Suprapubic skin (tissue), 4 donors: Measurements from ENCODE around the gene PITRM1. TPM values are rescaled to one million over a fixed set of nuclear protein-coding genes. Genes with fewer than 3 reads are reported as not detected.

Experiments used
- DNase-seq, 2 donors: peaks; one replicate each; pipeline ENCODE4 v3.0.0-alpha.2; 2019; ENCODE audit warnings: low spot score in 2 of 2
- H3K27ac ChIP-seq: fragments of 200-600 bp; sonication (generic); one replicate; pipeline ENCODE4 v1.5.1; 2019
- H3K27me3 ChIP-seq: fragments of 200-600 bp; sonication (generic); one replicate; pipeline ENCODE4 v1.5.1; 2019
- H3K36me3 ChIP-seq: fragments of 200-600 bp; sonication (generic); one replicate; pipeline ENCODE4 v1.5.1; 2019
- H3K4me1 ChIP-seq: fragments of 200-600 bp; sonication (generic); one replicate; pipeline ENCODE4 v1.5.1; 2019
- H3K4me3 ChIP-seq: fragments of 200-600 bp; sonication (generic); one replicate; pipeline ENCODE4 v1.5.1; 2019; ENCODE audit warnings: mild to moderate bottlenecking
- H3K9me3 ChIP-seq: fragments of 200-600 bp; sonication (generic); one replicate; pipeline ENCODE4 v1.5.1; 2019
- CTCF ChIP-seq, 2 donors: fragments of 200-600 bp in 1 of 2; fragments of 450-650 bp in 1 of 2; sonication (generic) in 1 of 2; IDR thresholded peaks; one replicate each; pipeline ENCODE4 v1.5.1; 2016 to 2019; ENCODE audit warnings: antibody characterized with exemption in 2 of 2, mild to moderate bottlenecking in 1 of 2, moderate library complexity in 1 of 2
- EP300 ChIP-seq: sonication (generic); formaldehyde crosslinking; IDR thresholded peaks from one replicate; pipeline ENCODE4 v1.6.1; 2017; ENCODE audit warnings: antibody characterized with exemption
- POLR2A ChIP-seq, 2 donors: fragments of 450-650 bp; IDR thresholded peaks; one replicate each; pipeline ENCODE4 v1.6.1; 2017; ENCODE audit warnings: antibody characterized with exemption in 2 of 2, mild to moderate bottlenecking in 2 of 2, moderate library complexity in 2 of 2
- POLR2AphosphoS5 ChIP-seq, 3 donors: sonication (generic); formaldehyde crosslinking; IDR thresholded peaks; one replicate each; pipeline ENCODE4 v1.6.1; 2017; ENCODE audit warnings: antibody characterized with exemption in 3 of 3
- WGBS: methylation state at CpG from one replicate; pipeline ENCODE4 v1.1.5; 2018; 5-methylcytosine and 5-hydroxymethylcytosine counted together
- total RNA-seq, 4 donors: library from RNA; depleted of rRNA; stranded (reverse); fragments of >200 nt; gene quantifications; one replicate each; pipeline ENCODE4 v1.1.0, GENCODE V29; 2016

The PITRM1 gene
- total RNA-seq, 4 donors from 2014 or later, result 44.2 to 94.6 (median 63.1) TPM

GRCh38 chr10:3217301-3217700, 44.7 kb upstream of the PITRM1 start:
- Histone ChIP-seq H3K4me1 (no peaks in the 10 kb centered on the region), H3K9me3 (no peaks in the 10 kb centered on the region), H3K27ac (no peak overlapping the region), H3K4me3 (no peak overlapping the region), H3K36me3 (no peaks in the 10 kb centered on the region), H3K27me3 (no peaks in the 10 kb centered on the region)
- 87% methylated on average over 2 of the region's 2 CpGs for WGBS
- no peak for DNase-seq
- TF ChIP-seq POLR2A (IDR thresholded peaks at IDR 0.05) (no peak), CTCF (IDR thresholded peaks at IDR 0.05) (no peak)

- Histone ChIP-seq H3K4me1 (no peaks in the 10 kb centered on the region), H3K27me3 (no peaks in the 10 kb centered on the region), H3K36me3 (no peaks in the 10 kb centered on the region), H3K9me3 (no peaks in the 10 kb centered on the region), H3K4me3 (no peak overlapping the region), H3K27ac (no peak overlapping the region)
- 80% methylated on average over 14 of the region's 14 CpGs for WGBS
- no peak for TF ChIP-seq EP300
- no peak for TF ChIP-seq POLR2A (IDR thresholded peaks at IDR 0.05)
- no peak for TF ChIP-seq CTCF (IDR thresholded peaks at IDR 0.05)
- no peak for TF ChIP-seq POLR2AphosphoS5 (IDR thresholded peaks at IDR 0.05)
- DNase-seq, result no peak
These were observed 42.7 kb upstream of the PITRM1 start for GRCh38 chr10:3215153-3215775.

DNA sequence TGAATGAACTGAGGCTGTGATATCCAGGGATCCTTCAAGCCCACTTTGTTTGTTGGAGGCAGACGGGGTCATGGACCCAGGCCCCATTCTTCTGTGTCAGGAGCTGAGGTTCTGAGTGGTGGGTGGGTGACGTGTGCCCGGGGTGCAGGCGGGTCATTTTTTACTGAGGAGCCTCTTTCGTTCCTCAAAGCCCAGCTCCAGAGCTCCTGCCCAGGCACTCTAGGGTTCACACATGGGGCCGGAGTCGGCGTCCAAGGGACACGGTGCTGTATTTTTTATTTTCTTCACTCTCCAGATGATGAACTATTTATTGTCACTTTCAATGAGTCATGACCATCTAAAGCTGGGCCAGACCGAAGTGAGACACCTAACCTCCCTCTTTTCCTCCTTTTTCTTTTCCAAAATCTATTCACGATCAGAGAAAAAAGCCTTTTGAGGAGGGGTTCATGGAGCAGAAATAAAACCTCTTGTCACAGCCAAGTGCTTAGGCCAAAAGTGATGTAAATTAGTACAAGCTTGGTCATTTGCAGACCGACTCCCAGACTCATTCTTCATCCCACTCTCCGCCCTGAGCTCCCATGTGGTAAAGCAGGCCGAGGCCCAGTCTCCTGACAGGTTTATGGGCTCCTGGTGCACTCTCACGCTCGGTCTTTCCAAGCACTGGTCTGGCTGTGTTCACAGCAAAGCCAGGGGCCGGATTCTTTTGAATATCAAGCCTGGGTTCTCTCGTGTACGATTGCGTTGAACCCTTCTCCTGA, 41.4 kb upstream of the PITRM1 start:
- Histone ChIP-seq H3K4me3 (no peak overlapping the region), H3K27ac (no peak overlapping the region), H3K27me3 (no peaks in the 10 kb centered on the region), H3K4me1 (no peaks in the 10 kb centered on the region), H3K9me3 (no peaks in the 10 kb centered on the region), H3K36me3 (no peaks in the 10 kb centered on the region)
- WGBS, result 91% methylated on average over 19 of the region's 20 CpGs
- DNase-seq, result peak in 1 of 2 donors; percentile 33
- no peak for TF ChIP-seq POLR2A (IDR thresholded peaks at IDR 0.05)
- TF ChIP-seq CTCF (IDR thresholded peaks at IDR 0.05), result no peak
- no peak for TF ChIP-seq POLR2AphosphoS5 (IDR thresholded peaks at IDR 0.05)
- TF ChIP-seq EP300, result no peak

- TF ChIP-seq EP300 (no peak), POLR2A (IDR thresholded peaks at IDR 0.05) (no peak), POLR2AphosphoS5 (IDR thresholded peaks at IDR 0.05) (no peak), CTCF (IDR thresholded peaks at IDR 0.05) (no peak)
- no peaks in the 10 kb centered on the region for H3K4me1 ChIP-seq
- H3K4me3 ChIP-seq, result no peak overlapping the region
- no peaks in the 10 kb centered on the region for H3K36me3 ChIP-seq
- no peaks in the 10 kb centered on the region for H3K9me3 ChIP-seq
- DNase-seq, result peak in 1 of 2 donors; percentile 43
- 71% methylated on average over 10 of the region's 10 CpGs for WGBS
- H3K27ac ChIP-seq, result no peak overlapping the region
- peaks cover 2% of the 10 kb centered on the region for H3K27me3 ChIP-seq
These were observed 40.6 kb upstream of the PITRM1 start for GRCh38 chr10:3213208-3213607.

- Histone ChIP-seq H3K27ac (no peak overlapping the region), H3K36me3 (no peaks in the 10 kb centered on the region), H3K9me3 (no peaks in the 10 kb centered on the region), H3K4me1 (no peaks in the 10 kb centered on the region), H3K4me3 (no peak overlapping the region), H3K27me3 (peaks cover 6% of the 10 kb centered on the region)
- peak in 1 of 2 donors; percentile 22 for DNase-seq
- no peak for TF ChIP-seq POLR2A (IDR thresholded peaks at IDR 0.05)
- TF ChIP-seq POLR2AphosphoS5 (IDR thresholded peaks at IDR 0.05), result no peak
- 59% methylated on average over 10 of the region's 10 CpGs for WGBS
These were observed 37.8 kb upstream of the PITRM1 start for GRCh38 chr10:3210251-3210877.
